Measurements from ENCODE around the gene MPPED1.

DNA sequence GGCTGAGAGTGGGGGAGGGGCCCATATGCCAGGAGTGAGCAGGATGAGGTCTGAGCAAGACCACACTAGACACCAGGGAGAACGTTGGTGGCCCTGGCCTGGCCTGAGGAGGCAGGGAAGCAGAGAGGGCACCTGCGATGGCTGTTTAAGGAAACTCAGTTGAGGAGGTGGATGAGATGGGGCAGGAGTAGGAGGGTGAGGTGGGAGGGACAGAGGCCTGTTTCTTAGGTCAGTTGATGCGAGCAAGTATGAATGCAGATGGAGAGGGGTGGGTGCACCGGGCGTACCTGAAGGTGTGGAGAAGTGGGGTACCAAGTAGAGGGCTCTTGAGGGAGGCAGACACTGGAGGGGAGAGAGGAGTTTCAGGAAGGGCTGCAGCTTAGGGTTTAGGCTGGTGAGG lies 10.6 kb upstream of the MPPED1 start:
- TF ChIP-seq, protein P1, sequence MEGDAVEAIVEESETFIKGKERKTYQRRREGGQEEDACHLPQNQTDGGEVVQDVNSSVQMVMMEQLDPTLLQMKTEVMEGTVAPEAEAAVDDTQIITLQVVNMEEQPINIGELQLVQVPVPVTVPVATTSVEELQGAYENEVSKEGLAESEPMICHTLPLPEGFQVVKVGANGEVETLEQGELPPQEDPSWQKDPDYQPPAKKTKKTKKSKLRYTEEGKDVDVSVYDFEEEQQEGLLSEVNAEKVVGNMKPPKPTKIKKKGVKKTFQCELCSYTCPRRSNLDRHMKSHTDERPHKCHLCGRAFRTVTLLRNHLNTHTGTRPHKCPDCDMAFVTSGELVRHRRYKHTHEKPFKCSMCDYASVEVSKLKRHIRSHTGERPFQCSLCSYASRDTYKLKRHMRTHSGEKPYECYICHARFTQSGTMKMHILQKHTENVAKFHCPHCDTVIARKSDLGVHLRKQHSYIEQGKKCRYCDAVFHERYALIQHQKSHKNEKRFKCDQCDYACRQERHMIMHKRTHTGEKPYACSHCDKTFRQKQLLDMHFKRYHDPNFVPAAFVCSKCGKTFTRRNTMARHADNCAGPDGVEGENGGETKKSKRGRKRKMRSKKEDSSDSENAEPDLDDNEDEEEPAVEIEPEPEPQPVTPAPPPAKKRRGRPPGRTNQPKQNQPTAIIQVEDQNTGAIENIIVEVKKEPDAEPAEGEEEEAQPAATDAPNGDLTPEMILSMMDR (IDR thresholded peaks at IDR 0.05): no peak
- TF ChIP-seq TEAD4 (CRISPR knock-in tag; IDR thresholded peaks at IDR 0.05): no peak
- TF ChIP-seq GTF2I (CRISPR knock-in tag; conservative IDR thresholded peaks at IDR 0.05): no peak
- TF ChIP-seq JUN (CRISPR knock-in tag; IDR thresholded peaks at IDR 0.05): no peak
- no peak for TF ChIP-seq USF2 (CRISPR knock-in tag; IDR thresholded peaks at IDR 0.05)
- no peak for TF ChIP-seq HMGA2 (CRISPR knock-in tag; IDR thresholded peaks at IDR 0.05)
- TF ChIP-seq ATF1 (CRISPR knock-in tag; IDR thresholded peaks at IDR 0.05): no peak
- no peak for TF ChIP-seq CREM (CRISPR knock-in tag; IDR thresholded peaks at IDR 0.05)
- TF ChIP-seq, protein P2, sequence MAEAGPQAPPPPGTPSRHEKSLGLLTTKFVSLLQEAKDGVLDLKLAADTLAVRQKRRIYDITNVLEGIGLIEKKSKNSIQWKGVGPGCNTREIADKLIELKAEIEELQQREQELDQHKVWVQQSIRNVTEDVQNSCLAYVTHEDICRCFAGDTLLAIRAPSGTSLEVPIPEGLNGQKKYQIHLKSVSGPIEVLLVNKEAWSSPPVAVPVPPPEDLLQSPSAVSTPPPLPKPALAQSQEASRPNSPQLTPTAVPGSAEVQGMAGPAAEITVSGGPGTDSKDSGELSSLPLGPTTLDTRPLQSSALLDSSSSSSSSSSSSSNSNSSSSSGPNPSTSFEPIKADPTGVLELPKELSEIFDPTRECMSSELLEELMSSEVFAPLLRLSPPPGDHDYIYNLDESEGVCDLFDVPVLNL (CRISPR knock-in tag; IDR thresholded peaks at IDR 0.05; ENCODE audit: borderline replicate concordance, low read depth): no peak
- no peak for TF ChIP-seq TCF7 (CRISPR knock-in tag; IDR thresholded peaks at IDR 0.05; ENCODE audit: low read depth)
- TF ChIP-seq TEAD1 (CRISPR knock-in tag; IDR thresholded peaks at IDR 0.05): no peak
- no peak for TF ChIP-seq NR2C2 (CRISPR knock-in tag; IDR thresholded peaks at IDR 0.05)
- no peak for TF ChIP-seq ESRRA (CRISPR knock-in tag; IDR thresholded peaks at IDR 0.05; ENCODE audit: borderline replicate concordance)
- TF ChIP-seq TP53 (CRISPR knock-in tag; IDR thresholded peaks at IDR 0.05): no peak

All from WTC11 (cell line).